HT1080 (cell line): ENCODE data around the gene BPNT1. TPM values are rescaled to one million over a fixed set of nuclear protein-coding genes. Genes with fewer than 3 reads are reported as not detected.

Source experiments
- DNase-seq: peaks from one replicate; pipeline ENCODE4 v3.0.0-alpha.2; 2015; ENCODE audit warnings: low read depth
- small RNA-seq: library from RNA; depleted of rRNA; stranded (forward); fragments of <200 nt; gene quantifications from one replicate; pipeline ENCODE3, GENCODE V24; 2014
- total RNA-seq: library from RNA; depleted of rRNA; stranded (reverse); fragments of >200 nt; shearing (Covaris generic); gene quantifications from 2 replicates; pipeline ENCODE4 v1.2.3, GENCODE V29; 2014; rRNA removed

BPNT1 gene
- total RNA-seq, 1 experiment from 2014 or later = 29.2 TPM

GRCh38 chr1:220012259-220012658 lies 77.3 kb downstream of the BPNT1 start:
- DNase-seq = no peak

- no peak for DNase-seq
Measured at GRCh38 chr1:220011620-220012019, 78.0 kb downstream of the BPNT1 start.

Small RNA genes lying within 50 kb of the gene (small RNA-seq; reads per million reads assigned to genes)
- gene MIR194-1 = not detected
- 0.07 reads per million for gene MIR215

Other genes with a start within 250 kb of the BPNT1 start
- gene SLC30A10, start 161.2 kb downstream of the BPNT1 start, total RNA-seq = not detected in 2 replicates
- 89.2 and 95.3 TPM in 2 replicates for gene EPRS1, start 43.3 kb downstream of the BPNT1 start, total RNA-seq
- 87.0 and 104 TPM in 2 replicates for gene IARS2, start 4.3 kb upstream of the BPNT1 start, total RNA-seq
- gene RAB3GAP2, start 182.7 kb upstream of the BPNT1 start, total RNA-seq = 16.6 and 17.1 TPM in 2 replicates